LHCN-M2 (cell line): ENCODE data around the gene UGT1A9. TPM values are rescaled to one million over a fixed set of nuclear protein-coding genes. Genes with fewer than 3 reads are reported as not detected.

Source experiments
- DNase-seq: peaks from one replicate; pipeline ENCODE4 v3.0.0-alpha.2; 2012; ENCODE audit warnings: low read depth
- total RNA-seq: library from RNA; depleted of rRNA; stranded (reverse); fragments of >200 nt; gene quantifications from 2 replicates; pipeline ENCODE4 v1.2.3, GENCODE V29; 2014

The UGT1A9 gene
- total RNA-seq, 1 experiment from 2014 or later = not detected

DNA sequence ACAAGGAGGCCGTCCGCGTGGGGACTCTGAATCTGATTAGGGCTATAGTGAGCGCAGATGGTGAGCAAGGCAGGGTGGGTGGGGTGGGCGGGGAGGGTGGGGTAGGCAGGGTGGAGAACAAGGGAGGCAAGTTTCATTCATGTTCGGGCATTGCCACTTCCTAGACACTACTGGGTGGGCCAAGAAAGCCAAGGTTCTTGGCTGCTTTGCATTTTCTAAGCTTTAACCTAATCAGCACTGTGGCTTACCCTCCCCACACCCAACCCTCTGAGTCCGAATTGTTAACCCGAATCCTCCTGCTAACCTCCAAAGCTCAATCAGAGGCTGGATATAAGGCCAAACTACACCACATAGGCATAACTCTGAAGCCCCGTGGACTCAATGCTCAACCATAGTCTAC, 124.6 kb downstream of the UGT1A9 start:
- DNase-seq = no peak

GRCh38 chr2:233798335-233799086, 126.8 kb downstream of the UGT1A9 start:
- DNase-seq = no peak

DNA sequence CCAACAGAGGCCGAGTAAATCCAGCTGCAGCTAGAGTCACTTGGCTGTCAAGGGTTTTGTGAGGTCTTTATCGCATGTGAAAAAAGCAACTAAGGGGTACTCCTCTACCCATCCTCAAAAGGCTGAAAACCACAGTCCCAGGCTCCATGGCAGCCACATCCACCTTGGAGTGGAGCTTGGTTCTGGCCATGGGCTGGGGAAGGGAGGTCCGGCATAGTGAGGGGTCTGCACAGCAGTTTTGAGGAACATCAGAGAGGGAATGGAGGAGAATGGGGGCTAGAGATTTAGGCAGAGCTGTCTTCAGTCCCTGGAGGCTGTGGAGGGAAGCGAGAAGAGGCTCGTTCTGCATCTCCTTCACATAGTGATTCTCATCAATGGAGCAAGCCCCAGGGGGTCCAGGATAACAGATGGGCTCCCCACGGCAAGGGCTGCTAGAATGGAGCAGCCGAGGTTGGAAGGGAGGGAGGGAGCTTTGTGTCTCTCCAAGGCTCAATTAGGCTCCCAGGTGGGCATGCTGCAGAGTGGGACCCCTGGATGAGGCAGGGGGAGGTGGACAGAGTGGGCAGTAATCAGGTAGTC, 127.5 kb downstream of the UGT1A9 start:
- no peak for DNase-seq

- no peak for DNase-seq
Observed at GRCh38 chr2:233799716-233800115, 128.0 kb downstream of the UGT1A9 start.

- no peak for DNase-seq
Observed at GRCh38 chr2:233800208-233800607, 128.5 kb downstream of the UGT1A9 start.

- no peak for DNase-seq
Observed at GRCh38 chr2:233801357-233802131, 129.8 kb downstream of the UGT1A9 start.

DNA sequence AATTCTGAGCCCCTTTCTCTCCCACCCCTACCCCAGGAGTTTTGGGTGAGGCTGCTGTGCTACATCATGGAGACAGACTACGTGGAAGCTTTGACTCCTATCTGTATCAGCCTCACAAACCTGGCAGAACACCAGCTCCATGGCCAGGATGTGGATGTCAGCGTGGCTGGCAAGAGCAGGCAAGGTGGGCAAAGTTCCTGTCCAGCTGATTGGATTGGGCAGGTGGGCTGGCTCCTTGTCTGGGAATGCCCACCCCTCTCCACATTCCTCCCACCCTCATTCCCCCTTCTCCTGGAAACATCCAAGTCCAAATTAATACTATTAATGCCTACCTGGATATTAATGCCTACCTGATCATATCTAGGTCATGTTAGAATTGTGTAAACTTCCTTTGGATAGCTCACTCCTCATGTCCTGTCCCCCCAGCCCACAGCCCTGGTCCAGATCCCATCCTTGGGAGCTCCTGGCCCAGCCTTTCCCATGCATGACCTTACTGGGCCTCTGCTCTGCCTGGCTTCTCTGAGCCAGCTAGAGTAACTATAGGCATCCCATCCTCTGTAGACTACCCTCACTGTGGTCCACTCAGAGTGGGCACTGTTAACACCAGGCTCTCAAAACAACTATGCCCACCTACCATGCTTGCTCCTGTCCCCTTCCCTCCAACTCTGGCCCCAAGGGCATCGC, 130.6 kb downstream of the UGT1A9 start:
- no peak for DNase-seq

- no peak for DNase-seq
Observed at GRCh38 chr2:233803292-233803911, 131.7 kb downstream of the UGT1A9 start.

GRCh38 chr2:233803994-233804393, 132.3 kb downstream of the UGT1A9 start:
- no peak for DNase-seq

DNA sequence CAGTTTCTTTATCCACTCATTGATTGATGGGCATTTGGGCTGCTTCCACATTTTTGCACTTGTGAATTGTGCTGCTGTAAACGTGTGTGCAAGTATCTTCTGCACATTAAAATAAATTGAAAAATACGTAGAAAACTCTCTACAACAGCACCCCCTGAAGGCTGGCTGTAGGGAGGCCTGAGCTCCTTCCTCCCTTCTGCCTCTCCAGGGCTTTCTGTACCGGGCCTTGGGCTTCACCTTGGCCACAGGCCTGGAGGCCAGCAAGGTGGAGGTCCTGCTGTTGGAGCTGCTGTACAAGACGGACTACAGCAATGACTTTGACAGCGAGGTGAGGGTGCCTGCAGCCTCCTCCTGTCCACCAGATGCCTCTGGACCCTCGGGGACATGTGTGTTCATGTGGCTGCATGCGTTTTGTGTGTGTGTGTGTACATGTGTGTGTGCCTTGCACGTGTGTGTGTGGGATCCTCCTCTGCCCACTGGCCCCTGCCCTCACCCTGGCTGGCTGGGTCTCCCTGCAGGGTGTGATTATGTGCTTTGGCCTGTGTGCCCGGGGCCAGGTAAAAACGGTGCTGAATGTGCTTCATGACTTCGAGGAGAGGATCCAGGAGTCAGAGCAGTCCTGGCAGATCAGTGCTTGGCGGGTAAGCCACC, 135.6 kb downstream of the UGT1A9 start:
- DNase-seq = no peak

- DNase-seq = no peak
Observed at GRCh38 chr2:233807966-233808935, 136.6 kb downstream of the UGT1A9 start.

- DNase-seq = no peak
Observed at GRCh38 chr2:233810385-233810784, 138.7 kb downstream of the UGT1A9 start.

- no peak for DNase-seq
Observed at GRCh38 chr2:233811087-233811486, 139.4 kb downstream of the UGT1A9 start.

DNA sequence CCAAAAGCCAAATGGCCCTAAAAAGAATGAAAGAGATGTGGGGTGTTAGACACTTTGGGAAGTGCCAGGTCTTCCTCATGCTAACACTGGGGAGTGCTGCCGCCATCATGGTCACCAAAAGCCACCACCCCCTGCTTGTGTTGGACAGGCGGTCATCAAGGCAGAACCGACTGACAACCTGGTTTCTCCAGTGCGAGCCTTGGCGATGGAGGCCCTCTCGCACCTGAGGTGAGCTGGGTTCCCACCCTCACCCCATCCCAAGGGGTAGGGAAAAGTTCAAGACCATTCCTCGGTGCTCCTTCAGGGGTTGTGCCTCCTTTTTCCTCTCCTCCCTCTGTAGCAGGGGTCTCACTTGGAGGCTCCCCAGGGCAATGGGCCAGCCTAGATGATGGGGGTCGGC, 140.0 kb downstream of the UGT1A9 start:
- DNase-seq = no peak

GRCh38 chr2:233813236-233814055, 141.7 kb downstream of the UGT1A9 start:
- no peak for DNase-seq

DNA sequence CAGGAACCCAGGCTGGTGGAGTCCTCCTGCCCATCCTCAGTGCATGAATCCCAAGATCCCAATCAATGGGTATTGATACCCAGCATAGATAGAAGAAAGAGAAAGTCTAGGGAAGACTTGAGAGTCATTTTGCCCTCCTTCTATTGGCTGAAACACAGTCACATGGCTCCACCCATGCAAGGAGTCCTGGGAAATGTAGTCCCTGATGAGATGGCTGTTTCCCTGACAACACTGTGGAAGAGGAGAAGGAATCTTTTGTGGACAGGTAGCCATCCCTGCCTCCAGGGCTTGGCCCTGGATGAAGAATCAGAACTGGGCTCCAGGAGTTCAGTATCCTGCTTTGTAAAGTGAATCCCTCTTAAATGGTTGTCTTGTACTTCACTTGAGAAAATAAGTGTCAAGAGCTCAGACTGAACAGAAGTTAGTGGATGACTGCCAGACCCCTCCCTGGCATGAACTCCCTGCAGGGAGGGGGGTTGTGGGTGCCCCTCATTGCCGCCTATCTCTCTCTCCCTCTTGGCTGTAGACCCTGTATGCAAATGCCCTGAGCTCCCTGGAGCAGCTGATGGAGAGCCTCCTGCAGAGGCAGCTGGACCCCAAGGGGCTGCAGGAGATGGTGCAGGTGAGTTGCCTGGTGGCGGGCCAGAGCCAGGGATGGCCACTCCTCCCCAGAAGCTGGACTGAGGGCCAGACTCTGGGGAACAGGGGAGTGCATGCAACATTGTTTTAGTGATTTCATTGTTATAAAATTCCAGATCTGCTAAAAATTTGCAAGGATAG, 142.5 kb downstream of the UGT1A9 start:
- no peak for DNase-seq

DNA sequence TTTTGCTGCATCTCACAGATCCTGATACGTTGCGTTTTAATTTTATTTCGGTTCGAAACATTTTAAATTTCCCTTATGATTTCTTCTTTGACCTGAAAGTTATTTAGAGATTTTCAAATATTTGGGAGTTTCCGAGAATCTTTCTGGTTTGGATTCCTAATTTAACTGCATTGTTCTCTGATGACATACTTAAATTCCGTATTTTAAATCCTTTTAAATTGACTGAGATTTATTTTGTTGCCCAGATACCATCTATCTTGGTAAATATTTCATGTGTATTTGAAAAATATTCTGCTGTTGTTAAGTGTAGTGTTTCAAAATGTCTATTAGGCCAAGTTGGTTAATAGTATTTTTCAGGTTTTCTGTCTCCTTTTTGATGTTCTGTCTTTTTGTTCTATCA, 144.2 kb downstream of the UGT1A9 start:
- DNase-seq = no peak

GRCh38 chr2:233816334-233816733, 144.6 kb downstream of the UGT1A9 start:
- no peak for DNase-seq
